Measurements from ENCODE around the gene FAXDC2.
A peak's percentile ranks its signal among the peaks of the same experiment; 100 is the strongest.

FAXDC2 gene

DNA sequence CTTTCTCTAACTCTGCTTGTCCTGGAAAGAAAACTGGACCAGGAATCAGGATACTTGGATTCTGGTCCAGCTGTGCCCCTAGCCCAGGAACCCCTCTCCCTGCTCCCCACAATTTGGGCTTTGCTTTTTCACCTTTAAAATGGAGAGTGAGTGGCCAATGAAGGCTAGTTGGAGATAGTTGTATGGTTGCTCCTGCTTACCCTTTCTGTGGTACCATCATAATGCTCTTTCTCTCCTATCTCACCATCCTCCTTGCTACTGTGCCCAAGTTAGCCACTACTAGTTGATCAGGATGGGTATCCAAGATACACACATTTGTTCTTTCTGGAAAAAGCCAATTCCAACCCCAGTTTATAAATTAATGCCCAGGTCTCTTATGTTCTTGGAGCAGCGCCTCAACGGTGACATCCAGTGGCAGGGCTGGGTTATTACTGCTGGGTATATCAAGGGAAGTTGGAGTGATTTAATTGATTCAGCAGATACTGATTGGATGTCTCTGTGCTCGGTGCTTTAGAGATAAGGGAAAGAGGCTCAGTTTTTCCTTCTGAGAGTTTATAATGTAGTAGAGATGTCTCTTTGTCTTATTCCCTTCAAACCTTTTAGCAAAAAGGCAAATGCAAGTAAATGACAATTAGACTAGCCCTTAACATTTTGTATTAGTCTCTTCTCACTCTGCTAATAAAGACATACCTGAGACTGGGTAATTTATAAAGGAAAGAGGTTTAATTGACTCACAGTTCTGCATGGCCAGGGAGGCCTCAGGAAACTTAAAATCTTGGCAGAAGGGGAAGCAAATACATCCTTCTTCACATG lies 38.5 kb downstream of the FAXDC2 start:
- peak; percentile 79 to 83 (median 83) for TF ChIP-seq CTCF (IDR thresholded peaks at IDR 0.05; ENCODE audit: unreplicated experiment in 3 of 3)
- Mint-ChIP-seq H3K27ac (peak overlapping the region in 1 of 3 experiments; percentile 7), H3K9me3 (no peaks in the 10 kb centered on the region), H3K4me3 (no peak overlapping the region), H3K4me1 (no peaks in the 10 kb centered on the region), H3K27me3 (ENCODE audit: low read depth) (no peaks in the 10 kb centered on the region), H3K36me3 (ENCODE audit: low read depth) (peaks cover 84% of the 10 kb centered on the region)

GRCh38 chr5:154811239-154811638 lies 39.2 kb downstream of the FAXDC2 start:
- Mint-ChIP-seq H3K4me1 (no peaks in the 10 kb centered on the region), H3K27ac (no peak overlapping the region), H3K9me3 (no peaks in the 10 kb centered on the region), H3K36me3 (ENCODE audit: low read depth) (peaks cover 84% of the 10 kb centered on the region), H3K4me3 (no peak overlapping the region), H3K27me3 (ENCODE audit: low read depth) (no peaks in the 10 kb centered on the region)
- TF ChIP-seq CTCF (IDR thresholded peaks at IDR 0.05; ENCODE audit: unreplicated experiment in 3 of 3) = no peak

DNA sequence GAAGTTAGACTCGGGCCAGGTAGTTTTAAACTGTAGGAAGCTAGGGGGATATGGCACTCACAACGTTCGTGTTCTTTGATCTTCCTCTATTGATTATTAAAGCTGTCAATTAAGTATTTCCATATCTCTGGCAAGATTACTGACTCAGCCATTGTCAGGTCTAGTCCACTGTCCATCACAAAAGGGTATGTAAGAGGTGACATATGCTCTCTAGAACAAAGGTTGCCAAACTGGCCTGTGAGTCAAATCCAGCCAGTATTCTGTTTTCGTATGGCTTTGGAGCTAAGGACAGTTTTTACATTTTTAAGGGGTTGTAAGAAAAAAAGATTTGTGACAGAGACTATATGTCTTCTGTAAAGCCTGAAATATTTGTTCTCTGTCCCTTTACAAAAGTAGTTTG lies 44.2 kb downstream of the FAXDC2 start:
- Mint-ChIP-seq H3K27me3 (ENCODE audit: low read depth) (no peaks in the 10 kb centered on the region), H3K4me3 (no peak overlapping the region)

DNA sequence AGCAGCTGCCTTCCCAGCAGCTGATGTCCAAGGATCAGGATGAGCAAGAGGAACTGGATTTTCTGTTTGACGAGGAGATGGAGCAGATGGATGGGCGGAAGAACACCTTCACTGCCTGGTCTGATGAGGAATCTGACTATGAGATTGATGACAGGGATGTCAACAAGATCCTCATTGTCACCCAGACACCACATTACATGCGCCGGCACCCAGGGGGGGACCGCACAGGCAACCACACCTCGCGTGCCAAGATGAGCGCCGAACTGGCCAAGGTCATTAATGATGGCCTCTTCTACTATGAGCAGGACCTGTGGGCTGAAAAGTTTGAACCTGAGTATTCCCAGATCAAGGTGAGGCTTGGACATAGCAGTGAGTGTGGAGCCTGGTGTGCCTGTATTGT lies 48.4 kb downstream of the FAXDC2 start:
- no peaks in the 10 kb centered on the region for H3K27me3 Mint-ChIP-seq (ENCODE audit: low read depth)
- no peak overlapping the region for H3K27ac Mint-ChIP-seq
- H3K4me1 Mint-ChIP-seq = no peaks in the 10 kb centered on the region
- TF ChIP-seq CTCF (IDR thresholded peaks at IDR 0.05; ENCODE audit: unreplicated experiment in 3 of 3) = no peak
- H3K4me3 Mint-ChIP-seq = no peak overlapping the region
- peaks cover 86% of the 10 kb centered on the region for H3K36me3 Mint-ChIP-seq (ENCODE audit: low read depth)
- H3K9me3 Mint-ChIP-seq = no peaks in the 10 kb centered on the region

More for the DNA sequence above, 44.2 kb downstream of the FAXDC2 start:
- TF ChIP-seq CTCF (IDR thresholded peaks at IDR 0.05; ENCODE audit: unreplicated experiment in 3 of 3) = no peak
- no peaks in the 10 kb centered on the region for H3K4me1 Mint-ChIP-seq
- H3K9me3 Mint-ChIP-seq = no peaks in the 10 kb centered on the region
- peaks cover 86% of the 10 kb centered on the region for H3K36me3 Mint-ChIP-seq (ENCODE audit: low read depth)
- H3K27ac Mint-ChIP-seq = no peak overlapping the region

DNA sequence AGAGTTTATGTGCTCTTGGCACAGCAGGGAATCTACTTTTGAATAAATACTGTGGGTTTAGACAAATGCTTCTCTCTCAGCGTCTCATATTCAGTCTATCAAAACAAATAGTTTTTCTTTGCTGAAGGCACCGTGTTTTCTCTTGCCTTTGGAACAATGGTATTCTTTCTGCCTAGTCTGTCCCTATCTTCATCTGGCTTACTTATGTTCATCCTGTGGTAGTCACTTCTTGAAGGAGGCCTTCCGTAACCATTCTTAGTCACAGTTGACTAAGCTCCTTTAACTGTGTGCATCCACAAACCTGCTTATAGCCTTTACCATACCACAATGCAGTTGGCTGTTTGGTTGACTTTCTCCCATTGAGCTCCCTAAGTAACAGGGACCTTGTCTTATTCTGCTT lies 49.3 kb downstream of the FAXDC2 start:
- no peaks in the 10 kb centered on the region for H3K9me3 Mint-ChIP-seq
- H3K27me3 Mint-ChIP-seq (ENCODE audit: low read depth) = no peaks in the 10 kb centered on the region
- no peak overlapping the region for H3K4me3 Mint-ChIP-seq
- H3K36me3 Mint-ChIP-seq (ENCODE audit: low read depth) = peaks cover 85% of the 10 kb centered on the region
- no peak for TF ChIP-seq CTCF (IDR thresholded peaks at IDR 0.05; ENCODE audit: unreplicated experiment in 3 of 3)
- no peak overlapping the region for H3K27ac Mint-ChIP-seq
- no peaks in the 10 kb centered on the region for H3K4me1 Mint-ChIP-seq

DNA sequence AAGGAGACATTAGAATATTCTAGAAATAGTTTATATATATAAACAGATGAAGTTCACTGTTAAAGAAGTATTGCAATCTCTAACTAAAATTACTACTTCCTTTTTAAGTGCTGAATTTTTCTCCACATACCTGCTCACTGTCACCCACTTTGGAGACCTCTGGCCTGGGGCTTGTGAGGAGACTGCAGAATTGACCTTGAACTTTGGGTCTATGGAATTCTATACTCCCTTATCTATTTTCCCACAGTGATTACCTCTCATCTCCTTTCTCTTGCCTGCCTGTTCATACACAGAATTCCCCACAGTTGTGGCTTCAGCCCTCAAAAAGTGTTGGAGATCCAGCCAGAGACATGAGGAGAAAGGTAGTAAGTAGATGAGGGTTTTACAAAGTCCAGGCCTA lies 49.8 kb downstream of the FAXDC2 start:
- H3K27me3 Mint-ChIP-seq (ENCODE audit: low read depth) = no peaks in the 10 kb centered on the region
- peaks cover 81% of the 10 kb centered on the region for H3K36me3 Mint-ChIP-seq (ENCODE audit: low read depth)
- no peak overlapping the region for H3K27ac Mint-ChIP-seq
- TF ChIP-seq CTCF (IDR thresholded peaks at IDR 0.05; ENCODE audit: unreplicated experiment in 3 of 3) = no peak
- H3K4me3 Mint-ChIP-seq = no peak overlapping the region
- no peaks in the 10 kb centered on the region for H3K4me1 Mint-ChIP-seq
- no peaks in the 10 kb centered on the region for H3K9me3 Mint-ChIP-seq
